Measurements from ENCODE around the gene ZNF883. TPM values are rescaled to one million over a fixed set of nuclear protein-coding genes. Genes with fewer than 3 reads are reported as not detected.

ZNF883 gene
- total and polyA plus RNA-seq, 7 donors: 0.34 to 1.4 (median 0.56) TPM; not detected in 1

DNA sequence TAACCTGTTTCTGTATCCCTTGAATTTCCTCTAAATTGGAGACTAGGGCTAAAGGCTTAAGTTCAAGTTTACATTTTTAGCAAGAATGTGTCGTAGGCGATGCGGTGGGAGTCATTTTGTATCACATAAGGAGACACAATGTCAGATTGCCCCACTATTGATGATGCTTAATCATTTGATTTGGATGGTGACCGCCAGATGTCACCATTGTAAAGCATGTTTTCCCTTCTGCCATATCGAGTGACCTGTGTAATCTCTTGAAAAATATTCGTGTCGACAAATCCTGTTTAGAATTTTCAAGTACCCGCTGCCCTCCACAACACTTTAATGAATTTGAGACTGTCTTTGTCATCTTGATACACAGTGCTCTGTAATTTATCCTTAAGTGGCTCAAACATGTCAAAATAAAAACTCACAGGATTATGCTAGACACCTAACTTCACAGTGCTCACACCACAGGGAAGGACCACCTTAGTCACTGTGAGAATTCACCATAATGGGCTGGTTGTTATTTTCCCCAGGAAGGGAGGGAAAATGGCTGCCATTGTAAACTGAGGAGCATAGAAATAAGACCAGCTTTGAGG, 86.8 kb downstream of the ZNF883 start:
- 28 to 31% (median 30%) methylated on average over 8 of the region's 8 CpGs for WGBS, 3 donors
- TF ChIP-seq, protein P1, sequence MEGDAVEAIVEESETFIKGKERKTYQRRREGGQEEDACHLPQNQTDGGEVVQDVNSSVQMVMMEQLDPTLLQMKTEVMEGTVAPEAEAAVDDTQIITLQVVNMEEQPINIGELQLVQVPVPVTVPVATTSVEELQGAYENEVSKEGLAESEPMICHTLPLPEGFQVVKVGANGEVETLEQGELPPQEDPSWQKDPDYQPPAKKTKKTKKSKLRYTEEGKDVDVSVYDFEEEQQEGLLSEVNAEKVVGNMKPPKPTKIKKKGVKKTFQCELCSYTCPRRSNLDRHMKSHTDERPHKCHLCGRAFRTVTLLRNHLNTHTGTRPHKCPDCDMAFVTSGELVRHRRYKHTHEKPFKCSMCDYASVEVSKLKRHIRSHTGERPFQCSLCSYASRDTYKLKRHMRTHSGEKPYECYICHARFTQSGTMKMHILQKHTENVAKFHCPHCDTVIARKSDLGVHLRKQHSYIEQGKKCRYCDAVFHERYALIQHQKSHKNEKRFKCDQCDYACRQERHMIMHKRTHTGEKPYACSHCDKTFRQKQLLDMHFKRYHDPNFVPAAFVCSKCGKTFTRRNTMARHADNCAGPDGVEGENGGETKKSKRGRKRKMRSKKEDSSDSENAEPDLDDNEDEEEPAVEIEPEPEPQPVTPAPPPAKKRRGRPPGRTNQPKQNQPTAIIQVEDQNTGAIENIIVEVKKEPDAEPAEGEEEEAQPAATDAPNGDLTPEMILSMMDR (IDR thresholded peaks at IDR 0.05): peak; percentile 23
- no peaks in the 10 kb centered on the region for H3K9me3 ChIP-seq
- no peak overlapping the region for H3K4me3 ChIP-seq
- no peak overlapping the region for H3K27ac ChIP-seq
- DNase-seq: no peak
- intact Hi-C loops (cut with DNase I): loop anchor here in 1 of 2 donors (10.0 kb wide), 1 partner anchor 180 kb away; no protein-coding TSS in a partner anchor
- H3K4me1 ChIP-seq: no peaks in the 10 kb centered on the region
- no peak for ATAC-seq
- H3K36me3 ChIP-seq (ENCODE audit: insufficient read depth in 1 of 2, low read depth in 1 of 2): no peaks in the 10 kb centered on the region
- H3K27me3 ChIP-seq (ENCODE audit: insufficient read depth in 3 of 3, low read length in 2 of 3): no peaks in the 10 kb centered on the region

DNA sequence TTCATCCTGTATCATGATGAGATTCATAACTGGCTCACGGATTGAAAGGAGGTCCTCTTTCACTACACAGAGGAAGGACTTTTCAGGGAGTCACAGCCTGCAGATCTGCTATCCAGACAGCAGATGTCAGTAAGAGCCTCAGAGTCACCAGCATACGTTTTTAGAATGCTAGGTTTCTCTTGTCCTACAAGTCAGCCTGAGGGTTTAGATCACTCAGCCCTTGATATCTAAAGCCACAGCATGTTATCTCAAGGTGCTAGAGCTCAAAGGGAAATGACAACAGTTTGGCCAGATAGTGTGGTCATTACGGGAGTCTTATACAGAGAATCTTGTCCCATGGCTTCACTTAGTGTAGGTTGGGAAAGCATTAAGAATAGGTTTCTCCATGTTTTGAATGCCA, 90.4 kb downstream of the ZNF883 start:
- ATAC-seq: no peak
- intact Hi-C loops (cut with DNase I): loop anchor here (5.0 to 10.0 kb wide), 2 partner anchors 183 to 191 kb away; no protein-coding TSS in a partner anchor
- no peak for DNase-seq
- TF ChIP-seq, protein P1 (IDR thresholded peaks at IDR 0.05): peak; percentile 20
- Histone ChIP-seq H3K4me1 (no peaks in the 10 kb centered on the region), H3K4me3 (no peak overlapping the region), H3K27ac (no peak overlapping the region), H3K36me3 (ENCODE audit: insufficient read depth in 1 of 2, low read depth in 1 of 2) (no peaks in the 10 kb centered on the region), H3K9me3 (no peaks in the 10 kb centered on the region), H3K27me3 (ENCODE audit: insufficient read depth in 3 of 3, low read length in 2 of 3) (peaks cover 0 to 6% (median 0%) of the 10 kb centered on the region in 3 donors)
- 27 to 32% (median 30%) methylated on average over 3 of the region's 3 CpGs for WGBS, 3 donors

DNA sequence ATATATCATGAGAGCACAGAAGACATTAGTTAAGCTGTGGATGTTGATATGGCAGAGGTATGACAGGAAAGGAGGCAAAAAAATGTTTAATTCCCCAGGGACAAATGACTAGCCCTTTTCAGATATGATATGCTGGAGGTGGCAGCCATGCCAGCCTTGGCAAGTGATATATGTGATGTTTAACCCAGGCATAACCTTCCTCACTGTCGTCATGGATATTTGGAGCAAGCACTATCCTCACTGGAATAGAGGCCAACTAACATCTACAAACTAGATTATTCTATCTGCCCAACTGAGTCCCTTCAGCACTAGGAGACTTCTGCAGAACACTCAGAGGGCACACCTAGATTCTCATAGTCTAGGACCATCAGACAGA, 94.0 kb downstream of the ZNF883 start:
- Histone ChIP-seq H3K36me3 (ENCODE audit: insufficient read depth in 1 of 2, low read depth in 1 of 2) (no peaks in the 10 kb centered on the region), H3K9me3 (no peaks in the 10 kb centered on the region), H3K4me1 (no peaks in the 10 kb centered on the region), H3K27ac (no peak overlapping the region), H3K27me3 (ENCODE audit: insufficient read depth in 3 of 3, low read length in 2 of 3) (peaks cover 0 to 6% (median 0%) of the 10 kb centered on the region in 3 donors), H3K4me3 (no peak overlapping the region)
- WGBS, 3 donors: 48 to 54% (median 53%) methylated on average over 1 of the region's 1 CpG
- ATAC-seq (no peak), DNase-seq (no peak)
- intact Hi-C loops (cut with DNase I): no loop called here
- TF ChIP-seq, protein P1 (IDR thresholded peaks at IDR 0.05): no peak

DNA sequence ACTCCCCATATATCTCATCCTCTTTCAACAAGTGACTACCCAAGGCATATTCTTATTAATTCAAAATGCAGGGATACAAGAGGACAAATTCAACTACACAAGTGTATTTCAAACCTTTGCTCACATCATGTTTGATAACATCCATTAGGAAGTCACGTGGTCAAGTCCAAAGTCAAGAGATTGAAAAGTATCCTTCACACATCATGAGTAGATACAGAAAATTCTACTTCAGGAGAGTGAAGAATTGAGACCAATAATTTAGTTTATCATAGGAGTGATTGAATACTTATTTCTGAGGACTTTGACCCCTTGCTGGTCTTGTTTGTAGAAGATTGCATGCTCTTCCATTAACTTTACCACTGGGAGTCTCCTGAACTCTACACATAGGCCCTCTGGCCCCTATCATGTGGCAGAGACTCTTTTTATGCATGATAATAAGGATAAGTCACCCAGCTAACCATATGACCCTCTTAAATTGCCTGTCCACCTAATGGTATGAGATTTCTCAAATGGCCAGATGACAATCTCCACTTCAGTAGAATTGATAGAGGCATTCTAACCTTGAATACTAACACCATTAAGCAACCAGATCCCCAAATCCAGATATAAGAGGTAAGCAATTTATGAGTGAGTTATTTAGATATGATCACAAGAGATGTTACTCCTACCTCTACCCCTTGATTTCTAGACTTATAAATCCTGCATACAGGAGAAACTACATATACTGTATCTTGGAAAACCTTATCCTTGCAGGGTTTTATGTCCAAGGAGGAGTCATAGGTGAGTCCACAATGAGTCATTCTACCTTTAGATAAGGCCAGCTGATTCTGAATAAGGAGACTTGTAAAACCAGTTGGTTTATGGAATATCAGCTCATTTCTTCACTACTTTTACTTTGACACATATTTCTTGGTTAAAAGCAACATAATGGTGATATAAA, 94.7 kb downstream of the ZNF883 start:
- H3K27me3 ChIP-seq (ENCODE audit: insufficient read depth in 3 of 3, low read length in 2 of 3): peaks cover 0 to 6% (median 0%) of the 10 kb centered on the region in 3 donors
- no peak overlapping the region for H3K4me3 ChIP-seq
- WGBS, 3 donors: 49 to 61% (median 53%) methylated on average over 1 of the region's 1 CpG
- intact Hi-C loops (cut with DNase I): no loop called here
- TF ChIP-seq, protein P1 (IDR thresholded peaks at IDR 0.05): no peak
- ATAC-seq: no peak
- no peak overlapping the region for H3K27ac ChIP-seq
- no peaks in the 10 kb centered on the region for H3K4me1 ChIP-seq
- H3K36me3 ChIP-seq (ENCODE audit: insufficient read depth in 1 of 2, low read depth in 1 of 2): no peaks in the 10 kb centered on the region
- no peaks in the 10 kb centered on the region for H3K9me3 ChIP-seq
- no peak for DNase-seq
